Hematopoietic multipotent progenitor cell treated with erythropoietin and hydrocortisone succinate and interleukin-3 and kit ligand, for 17 days (in vitro differentiated cells): Measurements from ENCODE around the gene URB1.

Experiments
- DNase-seq: peaks from one replicate; pipeline ENCODE4 v3.0.0-alpha.2; 2015; ENCODE audit warnings: low spot score

URB1 gene

DNA sequence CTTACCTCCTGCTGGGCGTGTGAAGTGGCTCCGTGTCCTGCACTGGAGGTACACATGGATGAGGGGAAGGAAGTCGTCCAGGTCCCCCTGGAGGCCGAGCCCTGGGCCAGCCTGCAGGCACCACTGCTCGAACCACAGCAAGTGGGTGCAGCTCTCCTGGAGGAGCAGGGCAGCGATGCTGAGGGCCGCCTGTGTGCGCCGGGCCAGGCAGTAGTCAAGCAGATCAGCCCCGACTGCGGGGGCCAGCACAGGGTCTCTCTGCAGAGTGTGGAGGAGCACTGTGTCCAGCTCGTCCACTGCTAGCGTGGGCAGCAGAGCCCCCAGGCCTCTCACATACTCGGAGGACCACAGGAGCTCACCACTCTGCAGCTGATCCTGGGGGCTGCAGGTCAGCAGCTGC lies 45.9 kb downstream of the URB1 start:
- DNase-seq: no peak

DNA sequence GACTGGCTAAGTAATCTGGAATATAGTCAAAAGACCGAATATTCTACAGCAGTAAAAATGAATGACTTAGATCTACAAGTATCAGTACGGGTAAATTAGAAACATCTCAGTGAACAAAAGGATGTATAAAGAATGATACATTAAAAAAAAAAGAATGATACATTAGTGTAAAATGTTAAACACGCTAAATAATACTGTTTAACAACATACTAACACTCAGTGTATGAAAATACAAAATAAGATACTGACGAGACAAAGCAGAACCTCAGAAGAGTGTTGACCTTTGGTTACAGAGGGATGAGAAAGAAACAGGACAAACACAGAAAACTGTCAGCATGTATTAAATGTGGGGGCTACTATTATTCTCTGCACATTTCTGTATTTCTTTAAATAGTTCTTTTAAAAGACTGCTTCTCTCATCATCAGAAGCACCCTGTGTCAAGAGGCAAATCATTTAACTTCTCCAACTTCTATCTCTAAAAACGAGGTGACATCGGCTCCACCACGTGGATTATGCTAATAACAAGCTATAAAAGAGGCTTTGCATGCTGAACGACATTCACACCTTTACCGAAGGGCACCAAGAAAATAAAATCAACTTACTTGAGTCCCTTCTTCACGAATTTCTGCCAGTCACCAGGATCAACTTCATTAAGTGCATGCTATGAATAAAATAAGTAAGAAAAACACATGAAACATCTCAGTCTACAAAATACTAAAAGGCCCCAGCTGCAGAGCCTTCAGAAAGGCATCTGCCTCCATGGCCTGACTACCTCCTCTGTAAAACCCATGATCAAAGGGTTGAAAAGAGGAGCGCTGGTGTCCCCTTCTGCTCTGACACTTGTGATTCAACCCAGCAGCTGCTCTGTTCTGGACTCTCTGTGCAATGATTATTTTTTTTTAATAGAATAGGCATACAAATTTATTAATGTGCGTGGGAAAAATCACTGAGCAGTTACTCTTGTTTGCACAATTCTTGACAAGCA lies 51.7 kb downstream of the URB1 start:
- no peak for DNase-seq

DNA sequence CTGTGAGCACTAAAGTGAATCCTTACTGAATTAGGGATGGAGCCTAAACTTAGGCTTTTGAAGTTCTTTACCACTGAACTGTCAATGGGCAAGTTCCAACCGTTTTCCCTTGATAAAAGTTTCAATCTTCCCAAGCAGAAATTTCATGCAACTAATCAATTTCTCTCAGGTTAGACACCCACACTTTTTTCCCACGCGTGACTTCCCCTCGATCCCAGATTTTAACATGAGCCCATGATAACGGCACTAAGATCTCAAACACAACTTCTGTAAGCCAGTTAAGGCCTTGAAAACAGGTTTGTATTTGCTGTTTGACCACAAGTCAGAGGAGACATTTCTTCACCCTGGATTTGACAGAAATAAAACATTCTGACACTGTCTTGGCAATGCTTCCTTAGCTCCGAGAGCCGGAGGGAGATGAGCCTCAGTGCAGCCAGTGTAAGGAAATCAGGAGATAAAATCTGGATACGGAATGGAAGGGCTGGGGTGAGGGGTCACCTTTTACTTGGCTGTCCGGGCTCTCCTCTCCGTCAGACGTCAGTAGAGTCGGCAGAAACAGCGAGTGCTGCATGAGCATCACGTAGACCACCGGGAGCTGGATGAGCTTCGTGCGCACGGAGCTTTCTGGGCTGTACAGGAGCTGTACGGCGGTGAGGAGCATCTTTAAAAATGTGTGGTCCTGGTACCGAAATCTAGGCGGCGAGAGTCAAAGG lies 54.4 kb downstream of the URB1 start:
- DNase-seq: no peak

DNA sequence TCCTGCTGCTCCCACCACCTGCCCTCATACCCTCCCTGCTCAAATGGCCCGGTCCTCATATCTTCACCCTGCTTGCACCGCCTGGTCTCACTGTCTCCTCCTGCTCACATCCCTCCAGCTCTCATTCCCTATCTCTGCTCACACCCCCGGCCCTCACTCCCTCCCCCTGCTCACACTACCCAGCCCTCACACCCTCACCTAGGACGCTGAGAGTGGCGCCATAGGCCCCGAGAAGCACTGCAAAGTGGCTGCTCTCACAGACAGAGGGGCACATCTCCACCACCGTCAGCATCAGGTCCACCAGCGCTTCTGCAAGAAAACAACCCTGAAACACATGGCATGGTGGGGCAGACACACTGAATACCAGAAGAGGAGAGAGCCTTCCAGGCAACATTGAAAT lies 55.6 kb downstream of the URB1 start:
- no peak for DNase-seq

DNA sequence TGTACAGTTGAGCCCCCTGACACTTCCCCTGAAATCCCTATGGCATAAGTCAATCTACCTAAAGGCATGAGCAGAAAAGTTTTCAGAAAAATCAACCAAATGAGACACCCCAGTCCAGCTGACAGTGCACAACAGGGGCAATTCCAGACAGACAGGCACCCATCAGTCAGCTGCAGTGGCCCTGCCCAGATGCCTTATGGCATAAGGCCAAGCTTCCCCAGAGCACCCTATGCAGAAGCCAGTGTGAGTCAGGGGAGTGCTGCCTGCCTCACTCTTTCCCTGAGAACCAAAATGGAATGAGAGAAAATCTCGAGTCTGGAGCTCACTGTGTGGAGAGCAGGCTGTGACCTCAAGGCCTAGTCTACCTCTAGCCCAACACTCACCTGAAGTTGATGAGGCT lies 56.1 kb downstream of the URB1 start:
- no peak for DNase-seq

DNA sequence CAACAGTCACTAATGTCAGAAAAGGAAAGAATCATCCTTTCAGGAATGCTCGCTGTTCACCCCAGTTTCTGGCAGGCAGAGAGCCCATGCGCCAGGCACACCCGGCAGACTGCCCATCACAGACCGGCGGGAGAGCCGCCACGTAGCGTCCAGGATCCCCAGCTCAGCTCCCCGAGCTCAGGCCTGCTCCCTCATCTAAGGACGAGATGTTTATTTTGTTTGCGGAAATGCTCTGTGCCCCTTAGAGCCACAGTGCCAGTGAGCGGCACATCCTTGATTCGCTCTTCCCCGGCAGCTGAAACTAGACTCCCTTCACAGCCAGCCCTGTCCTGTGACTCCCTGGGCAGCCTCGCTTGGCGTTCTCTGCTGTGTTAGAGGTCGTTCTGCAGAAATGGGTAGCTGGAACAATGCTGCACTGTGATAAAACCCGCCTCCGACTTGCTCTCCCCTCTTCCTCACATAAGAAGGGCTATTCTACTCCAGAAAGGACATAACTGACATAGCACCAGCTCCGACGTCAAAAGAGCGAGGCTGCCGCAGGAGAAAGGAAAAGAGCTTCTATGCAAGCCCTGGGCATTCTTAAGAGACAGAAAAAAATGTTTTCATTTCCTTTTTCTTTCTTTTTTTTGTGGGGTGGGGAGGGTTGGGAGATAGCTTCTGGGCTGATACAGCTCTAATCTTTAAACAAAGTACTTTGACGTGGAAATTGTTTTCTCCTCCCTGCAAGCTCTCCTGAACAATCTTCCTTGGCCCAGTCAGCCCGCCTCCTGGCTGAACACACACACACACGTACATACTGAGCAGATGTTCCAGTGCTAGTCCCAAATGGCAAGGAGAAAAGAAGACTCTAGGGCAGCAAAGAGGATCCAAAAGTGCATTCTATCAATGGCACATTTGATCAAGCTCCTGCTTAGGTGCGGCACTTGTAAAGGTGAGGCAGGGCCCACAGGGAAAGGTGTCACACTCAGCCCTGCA lies 56.9 kb downstream of the URB1 start:
- no peak for DNase-seq

DNA sequence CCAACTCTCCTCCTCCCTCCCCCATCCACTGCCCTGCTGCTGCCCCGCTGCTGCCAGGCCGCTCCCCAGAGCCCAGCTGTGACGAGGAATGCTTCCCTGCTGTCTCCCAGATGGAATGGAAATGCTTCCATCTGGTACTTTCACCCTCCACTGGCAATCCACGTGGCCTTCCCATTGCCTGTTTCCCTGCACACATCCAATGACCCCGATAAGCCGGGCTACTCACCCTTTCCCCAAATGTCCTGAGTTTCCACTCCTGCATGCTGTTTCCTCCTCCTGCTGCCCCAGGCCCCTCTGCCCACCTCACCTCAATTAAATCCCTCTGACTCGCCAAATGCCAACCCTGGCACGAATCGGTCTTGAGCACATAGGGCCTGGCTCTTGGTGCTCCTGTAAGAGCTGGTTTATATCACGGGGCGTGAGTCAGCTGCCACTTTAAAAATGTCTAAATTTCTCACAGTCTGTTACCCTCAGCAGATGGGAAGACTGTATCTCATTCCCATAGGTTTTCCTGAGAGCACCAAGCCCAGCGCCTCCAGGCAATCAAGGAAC lies 57.8 kb downstream of the URB1 start:
- no peak for DNase-seq

DNA sequence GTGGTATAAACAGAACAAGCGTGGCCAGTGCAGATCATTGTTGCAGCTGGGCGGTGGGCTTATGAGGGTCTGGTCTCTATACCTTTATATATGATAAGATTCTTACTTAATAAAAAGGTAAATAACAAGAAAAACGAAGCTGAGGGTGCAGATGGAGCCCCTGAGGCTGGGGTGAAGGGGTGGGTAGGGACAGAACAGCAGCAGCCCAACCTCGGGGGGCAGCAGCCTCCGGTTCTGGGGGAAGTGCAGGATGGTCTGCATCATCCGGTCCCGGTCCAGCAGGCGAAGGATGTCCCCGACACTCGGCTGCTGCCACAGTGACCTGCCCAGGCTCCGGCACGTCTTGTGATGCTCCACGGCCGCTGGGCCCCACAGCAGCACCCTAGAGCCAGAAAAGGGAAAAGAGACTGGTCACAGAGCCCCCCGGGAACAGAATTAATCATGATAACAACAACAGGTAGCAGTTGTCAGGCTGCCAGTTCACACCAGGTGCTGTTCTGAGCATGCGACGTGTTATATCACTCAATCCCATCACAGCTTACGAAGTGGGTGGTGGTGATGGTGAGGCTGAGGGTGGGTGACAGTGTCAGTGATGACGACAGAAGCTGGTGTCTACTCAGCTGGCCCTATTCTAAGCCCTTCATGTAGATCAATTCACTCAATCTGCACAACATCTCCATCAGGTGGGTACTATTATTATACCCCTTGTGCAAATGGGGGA lies 58.7 kb downstream of the URB1 start:
- no peak for DNase-seq

DNA sequence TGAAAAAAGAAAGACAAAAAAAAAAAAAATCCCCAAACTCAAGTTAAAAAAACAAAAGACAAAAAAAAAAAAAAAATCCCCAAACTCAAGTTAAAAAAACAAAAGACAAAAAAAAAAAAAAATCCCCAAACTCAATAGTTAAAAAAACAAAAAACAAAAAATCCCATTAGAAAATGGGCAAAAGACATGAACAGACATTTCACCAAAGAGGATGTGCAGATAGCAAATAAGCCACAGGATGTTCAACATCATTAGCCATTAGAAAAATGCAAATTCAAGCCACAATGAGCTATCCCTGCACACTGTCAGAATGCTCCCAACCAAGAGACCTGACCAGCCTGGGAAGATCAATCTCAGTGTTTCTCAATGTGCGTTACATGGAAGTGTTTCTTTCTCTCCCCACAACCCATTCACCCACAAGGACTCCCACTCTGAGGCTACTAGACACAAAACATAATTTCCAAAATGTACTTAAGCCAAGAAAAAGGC lies 60.3 kb downstream of the URB1 start:
- DNase-seq: no peak

DNA sequence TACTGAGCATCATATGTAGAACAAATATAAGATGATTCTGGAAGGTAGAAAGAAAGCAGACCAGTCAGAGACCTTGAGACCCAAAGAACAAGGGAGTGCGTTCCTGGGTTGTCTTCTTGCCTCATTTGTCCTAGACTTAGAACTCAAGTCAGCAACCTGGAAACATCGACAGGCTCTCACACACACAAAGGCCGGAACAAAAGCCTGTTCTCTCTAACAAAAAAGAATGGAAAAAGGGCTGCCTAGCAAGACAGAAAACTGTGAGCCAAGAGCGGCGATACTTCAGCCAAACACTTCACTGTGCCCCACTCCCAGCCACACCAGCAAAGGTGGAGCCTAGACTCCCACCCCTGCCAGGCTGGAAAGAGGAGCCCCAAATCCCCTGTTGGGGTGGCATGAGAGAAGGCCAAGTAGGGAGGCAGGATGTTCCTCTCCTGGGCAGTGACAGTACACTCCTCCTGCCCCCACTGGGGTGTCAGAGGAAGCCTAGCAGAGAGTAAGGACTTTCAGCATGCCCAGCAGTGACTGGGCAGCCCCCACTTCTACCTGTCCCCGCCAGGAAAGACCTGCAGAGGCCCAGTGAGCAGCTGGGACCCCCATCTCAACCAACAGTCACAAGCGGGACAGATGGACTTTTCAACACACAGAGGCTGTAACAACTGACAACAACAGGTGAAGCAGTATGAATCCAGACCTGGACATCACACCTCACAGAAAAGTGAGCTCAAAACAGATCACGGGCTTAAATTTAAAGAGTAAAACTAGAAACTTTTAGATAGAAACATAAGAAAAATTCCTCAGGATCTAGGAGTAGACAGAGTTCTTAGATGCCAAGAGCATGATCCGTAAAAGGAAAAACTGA lies 61.1 kb downstream of the URB1 start:
- no peak for DNase-seq

DNA sequence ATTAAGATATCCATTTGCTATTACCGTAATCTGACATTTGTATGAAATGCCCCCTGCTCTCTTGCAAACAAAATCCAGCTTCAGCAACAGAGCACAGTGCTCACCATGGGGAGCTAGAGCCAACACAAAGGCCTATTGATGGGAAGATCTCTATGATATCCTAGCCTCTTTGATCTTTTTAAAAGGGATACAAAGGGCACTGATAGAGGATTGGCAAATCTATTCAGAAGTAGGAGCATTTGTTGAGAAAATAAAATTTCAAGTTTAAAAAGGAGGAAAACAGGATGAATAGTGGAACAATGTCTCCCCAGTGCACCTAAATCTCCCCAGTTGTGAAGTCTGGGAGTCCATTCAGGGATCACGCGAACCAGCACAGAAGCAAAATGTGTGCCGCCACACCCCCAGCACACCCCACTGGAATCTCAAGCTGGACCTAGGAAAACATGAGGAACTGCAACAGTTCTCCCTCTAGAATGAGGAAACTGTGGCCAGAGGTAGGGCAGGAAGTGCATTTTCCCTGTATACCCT lies 62.0 kb downstream of the URB1 start:
- no peak for DNase-seq

DNA sequence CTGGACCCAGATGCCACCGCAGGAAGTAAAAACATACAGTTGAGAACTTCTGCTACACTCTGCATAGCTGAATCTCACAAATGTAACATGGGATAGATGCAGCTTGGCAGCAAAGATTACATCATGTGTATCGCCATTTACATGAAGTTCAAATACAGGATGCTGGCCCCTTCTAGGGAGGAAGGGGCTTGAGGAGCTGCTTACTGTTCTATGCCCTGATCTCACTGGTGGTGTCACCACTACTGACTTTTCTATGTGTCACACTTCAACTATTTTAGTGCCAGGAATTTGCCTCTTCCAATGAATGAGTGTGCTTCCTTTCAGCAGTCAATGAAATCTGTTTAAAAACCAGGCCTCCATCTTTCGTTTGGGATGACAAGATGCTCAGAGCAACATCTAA lies 63.0 kb downstream of the URB1 start:
- DNase-seq: no peak

DNA sequence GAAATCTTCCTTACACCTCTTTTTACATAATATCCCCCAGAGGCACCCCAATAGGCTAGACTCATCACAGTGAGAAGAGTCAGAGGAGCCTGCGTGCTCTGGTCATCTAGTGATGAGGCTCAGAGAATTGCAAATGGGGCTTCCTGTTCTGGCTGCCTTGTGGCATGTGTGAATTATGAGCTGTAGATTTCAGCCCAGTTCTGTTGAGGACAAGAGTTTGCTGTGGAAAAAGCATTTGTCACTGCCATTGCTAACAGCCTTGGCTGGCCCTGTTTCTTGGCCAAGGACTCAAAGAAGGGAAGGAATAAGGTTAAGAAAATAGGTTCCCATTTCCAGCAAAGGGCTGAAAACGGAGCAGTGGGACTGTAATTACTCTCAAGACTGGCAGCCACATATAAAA lies 63.5 kb downstream of the URB1 start:
- DNase-seq: no peak

DNA sequence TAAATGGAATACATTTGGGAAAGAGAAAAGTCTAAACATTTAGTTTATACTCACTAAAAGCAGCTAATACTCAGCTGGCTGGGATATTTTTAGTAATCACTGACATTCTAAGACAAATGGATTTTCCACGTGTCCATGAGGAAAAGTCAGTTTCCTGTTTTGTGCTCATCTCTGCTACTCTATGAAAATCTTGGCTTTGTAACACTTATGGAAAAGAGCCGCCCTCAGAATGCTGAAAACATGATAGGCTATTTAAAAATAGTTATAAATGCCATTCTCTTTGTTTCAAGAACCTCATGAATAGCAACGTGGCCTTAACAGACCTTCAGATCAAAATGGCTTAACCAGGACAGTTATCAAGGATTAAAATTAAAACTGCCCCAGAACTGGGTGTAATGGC lies 64.2 kb downstream of the URB1 start:
- DNase-seq: no peak

DNA sequence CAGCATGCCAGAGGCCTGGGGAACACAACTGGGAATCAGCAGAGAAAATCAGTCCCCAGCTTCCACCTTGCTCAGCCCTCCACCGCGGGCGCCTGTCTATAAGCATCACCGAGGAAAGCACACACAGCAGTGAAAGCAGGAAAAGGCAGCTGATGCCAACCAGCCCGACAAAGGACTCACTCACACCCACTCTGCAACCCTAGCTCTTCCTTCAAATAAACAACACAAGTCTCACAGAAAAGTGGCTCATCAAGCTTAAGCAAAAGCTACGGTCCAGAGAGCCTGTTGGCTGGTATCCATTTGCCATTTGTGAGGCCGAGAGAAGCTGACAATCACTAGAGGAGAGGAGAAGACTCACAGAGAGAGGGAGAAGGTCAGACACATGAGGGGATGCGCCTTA lies 67.1 kb downstream of the URB1 start:
- DNase-seq: no peak

DNA sequence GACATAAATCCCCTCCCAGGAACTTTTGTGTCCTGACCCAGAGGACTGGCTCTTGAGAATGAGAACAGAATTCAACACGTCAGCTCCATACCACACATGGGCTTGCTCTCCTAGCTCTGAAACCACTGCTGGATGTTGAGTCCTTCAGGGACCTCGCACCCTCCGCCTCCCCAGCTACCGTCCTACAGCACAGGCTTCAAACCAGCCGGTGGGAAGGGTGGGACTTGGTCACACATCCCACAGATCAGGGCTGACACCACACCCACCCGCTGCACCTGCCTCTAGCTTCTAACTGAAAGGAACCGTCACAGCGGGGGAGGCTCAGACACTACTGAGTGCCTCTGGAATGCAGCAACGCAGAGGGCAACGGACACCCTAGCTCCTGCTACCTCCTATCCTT lies 70.1 kb downstream of the URB1 start:
- DNase-seq: no peak

DNA sequence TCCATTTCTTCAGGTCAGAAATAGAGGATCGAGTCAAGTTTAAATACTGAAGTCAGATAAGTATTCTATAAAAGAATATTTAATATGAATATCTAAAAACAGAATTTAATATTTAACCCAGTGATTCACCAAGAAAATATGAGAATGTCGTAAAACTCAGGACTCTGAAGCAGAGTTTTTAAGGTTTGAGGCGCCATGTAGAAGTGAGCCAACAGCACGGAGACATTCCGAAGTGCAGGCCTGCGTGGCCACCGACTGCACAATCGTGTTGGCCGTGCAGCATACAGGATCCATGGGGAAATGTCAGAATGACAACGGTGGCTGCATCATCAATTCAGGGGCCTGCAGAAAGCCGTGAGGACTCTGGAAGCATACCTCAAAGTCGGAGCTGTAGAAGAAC lies 70.7 kb downstream of the URB1 start:
- DNase-seq: no peak

DNA sequence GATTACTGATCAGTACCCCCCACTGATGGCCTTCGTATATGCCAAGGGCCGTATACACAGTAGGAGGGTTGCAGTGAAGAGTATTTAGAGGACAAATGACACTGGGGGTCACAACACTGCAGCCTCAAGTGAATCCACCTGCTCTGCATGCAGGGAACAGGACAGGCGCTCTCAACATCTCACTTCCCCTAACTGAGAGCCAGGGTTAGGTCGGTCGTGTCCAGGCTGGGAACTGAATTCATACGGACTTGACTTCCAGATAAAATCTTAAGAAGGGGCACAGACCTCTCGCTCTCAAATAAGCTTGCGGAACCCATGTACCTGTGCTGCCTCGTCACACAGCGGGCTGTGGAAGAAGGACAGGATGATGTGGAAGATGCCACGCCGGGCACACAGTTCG lies 71.3 kb downstream of the URB1 start:
- DNase-seq: no peak

DNA sequence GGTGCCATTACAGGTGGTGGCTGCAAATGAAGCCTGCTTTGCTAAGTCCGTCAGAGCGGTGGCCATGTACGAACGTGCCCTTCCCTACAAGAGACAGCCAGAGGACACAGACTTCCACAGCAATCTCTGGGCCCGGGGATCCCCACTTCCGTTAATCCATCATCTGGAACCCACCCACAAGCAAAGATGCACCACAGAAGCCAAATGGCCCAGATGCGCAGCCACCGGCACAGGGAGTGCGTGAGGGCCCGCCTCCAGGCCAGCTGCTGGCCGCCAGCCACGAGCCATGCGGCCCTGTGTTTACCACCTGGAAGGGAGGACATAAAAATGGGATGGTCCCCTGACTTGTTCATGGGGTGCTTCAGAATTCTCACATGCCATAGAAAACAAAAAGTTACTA lies 72.1 kb downstream of the URB1 start:
- DNase-seq: no peak

DNA sequence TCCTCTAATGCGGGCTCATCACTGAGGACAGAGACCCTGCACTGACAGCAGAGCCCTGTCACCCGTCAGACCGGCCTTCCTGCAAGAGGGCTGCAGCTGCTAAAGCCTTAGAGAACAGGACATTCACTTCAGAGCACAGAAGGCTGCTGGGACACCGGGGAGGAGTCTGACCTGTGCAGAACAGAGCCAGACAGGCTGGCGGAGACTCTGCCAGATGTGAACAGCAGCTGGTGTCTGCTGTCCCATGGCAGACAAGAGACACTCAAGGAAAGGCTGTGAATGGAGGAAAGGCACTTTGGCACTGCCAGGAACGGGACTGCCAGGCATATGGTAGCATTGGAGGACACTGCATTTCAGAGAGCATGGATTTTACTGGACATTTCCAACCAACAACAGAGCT lies 72.8 kb downstream of the URB1 start:
- DNase-seq: no peak
